Thyroid gland (tissue), 4 donors: Measurements from ENCODE around the gene ADAMTS17.

Source experiments
- CTCF ChIP-seq, 6 experiments: fragments of 200-600 bp in 3 of 6; fragments of 450-650 bp in 3 of 6; sonication (generic) in 3 of 6; IDR thresholded peaks; one replicate each; pipeline ENCODE4 v1.5.1; 2016 to 2019; ENCODE audit warnings: antibody characterized with exemption in 6 of 6, mild to moderate bottlenecking in 2 of 6, inconsistent platforms in 1 of 6, moderate library complexity in 1 of 6
- POLR2A ChIP-seq, 2 donors: fragments of 450-650 bp; IDR thresholded peaks; one replicate each; pipeline ENCODE4 v1.6.1; 2017; ENCODE audit warnings: antibody characterized with exemption in 2 of 2, mild to moderate bottlenecking in 2 of 2, moderate library complexity in 1 of 2

- no peak for TF ChIP-seq POLR2A (IDR thresholded peaks at IDR 0.05)
- TF ChIP-seq CTCF (IDR thresholded peaks at IDR 0.05) = no peak
Measured at GRCh38 chr15:100082761-100083402, 258.9 kb downstream of the ADAMTS17 start.
